A673 (cell line): ENCODE measurements around the gene KCNQ1OT1. TPM values are rescaled to one million over a fixed set of nuclear protein-coding genes. Genes with fewer than 3 reads are reported as not detected.

ENCODE experiments used
- BruUV-seq: library from RNA; stranded (reverse); fragments of 400-500 nt; replicated peaks from 2 replicates; lab custom pipeline; 2021; lab: Mats Ljungman, UMichigan
- CTCF ChIA-PET: fragments of 300-600 bp; sonication (Branson Sonifier 250); formaldehyde crosslinking; loops from one replicate; lab custom pipeline; 2022; ENCODE audit warnings: antibody characterized with exemption; lab: Charles Lee
- POLR2A ChIA-PET: fragments of 300-600 bp; sonication (Branson Sonifier 250); formaldehyde crosslinking; loops from one replicate; lab custom pipeline; 2022; ENCODE audit warnings: antibody characterized with exemption; ENCODE audit not compliant: low non-redundant PET; lab: Charles Lee
- DNase-seq: peaks from one replicate; pipeline ENCODE4 v3.0.0-alpha.2; 2015; ENCODE audit warnings: low spot score
- H3K27ac ChIP-seq: fragments of 200-600 bp; sonication (generic); 2 replicates; pipeline ENCODE4 v1.5.1; 2016; ENCODE audit warnings: mixed run types, low read depth, mild to moderate bottlenecking, mixed read lengths, antibody characterized with exemption, low read length; ENCODE audit not compliant: poor library complexity, severe bottlenecking
- H3K27me3 ChIP-seq: fragments of 200-600 bp; sonication (generic); replicated peaks from 2 replicates; pipeline ENCODE4 v1.6.1; 2017; ENCODE audit warnings: mixed run types, low read depth, mild to moderate bottlenecking, mixed read lengths, antibody characterized with exemption, low read length; ENCODE audit not compliant: insufficient read depth, poor library complexity
- H3K36me3 ChIP-seq: fragments of 200-600 bp; sonication (generic); 2 replicates; pipeline ENCODE4 v1.6.1; 2016; ENCODE audit warnings: mixed run types, mild to moderate bottlenecking, mixed read lengths, antibody characterized with exemption, low read length; ENCODE audit not compliant: insufficient read depth, poor library complexity, severe bottlenecking
- H3K4me1 ChIP-seq: fragments of 200-600 bp; sonication (generic); 2 replicates; pipeline ENCODE4 v1.6.1; 2017; ENCODE audit warnings: mixed run types, mild to moderate bottlenecking, mixed read lengths, antibody characterized with exemption, low read length; ENCODE audit not compliant: insufficient read depth, poor library complexity, severe bottlenecking
- H3K4me3 ChIP-seq: fragments of 200-600 bp; sonication (generic); 2 replicates; pipeline ENCODE4 v1.5.1; 2016; ENCODE audit warnings: low read depth, mixed run types, mild to moderate bottlenecking, mixed read lengths, low read length; ENCODE audit not compliant: poor library complexity, severe bottlenecking
- H3K9me3 ChIP-seq: fragments of 200-600 bp; sonication (generic); 2 replicates; pipeline ENCODE4 v1.6.1; 2016; ENCODE audit warnings: mixed run types, low read depth, mild to moderate bottlenecking, mixed read lengths, antibody characterized with exemption, low read length; ENCODE audit not compliant: poor library complexity, severe bottlenecking
- CTCF ChIP-seq: fragments of 300-800, 200-600 bp; sonication (generic); conservative IDR thresholded peaks from 2 replicates; pipeline ENCODE4 v1.5.1; 2017; ENCODE audit warnings: low read depth, mild to moderate bottlenecking, antibody characterized with exemption, low read length, moderate library complexity, mixed read lengths
- EZH2 ChIP-seq: fragments of 200-600 bp; sonication (generic); IDR thresholded peaks from 2 replicates; pipeline ENCODE4 v1.6.1; 2017; ENCODE audit warnings: borderline replicate concordance, low read depth, mild to moderate bottlenecking, mixed read lengths, antibody characterized with exemption, low read length; ENCODE audit not compliant: poor library complexity, severe bottlenecking
- intact Hi-C: fragments of 100-400 bp; cut with micrococcal nuclease; formaldehyde crosslinking; loops from one replicate; pipeline ENCODE4 v1.10.0; 2022; ENCODE audit not compliant: unreplicated experiment
- total RNA-seq: library from RNA; stranded (reverse); gene quantifications from 2 replicates; pipeline ENCODE4 v1.2.3, GENCODE V29; 2021

KCNQ1OT1 gene
- total RNA-seq, 1 experiment from 2014 or later: 4.0 TPM

GRCh38 chr11:2684581-2684980 is 15.2 kb downstream of the KCNQ1OT1 start:
- ChIA-PET CTCF (no interaction called here), POLR2A (no interaction called here)
- TF ChIP-seq CTCF (no peak), EZH2 (no peak)
- Histone ChIP-seq H3K27me3 (no peaks in the 10 kb centered on the region), H3K4me3 (no peak overlapping the region), H3K36me3 (no peaks in the 10 kb centered on the region), H3K27ac (no peak overlapping the region), H3K9me3 (no peaks in the 10 kb centered on the region), H3K4me1 (no peaks in the 10 kb centered on the region)
- intact Hi-C loops: no loop called here
- BruUV-seq: no TSS peak
- DNase-seq: no peak

GRCh38 chr11:2683806-2684205 is 16.0 kb downstream of the KCNQ1OT1 start:
- H3K4me1 ChIP-seq: peaks cover 3% of the 10 kb centered on the region
- POLR2A ChIA-PET: no interaction called here
- no peak overlapping the region for H3K4me3 ChIP-seq
- no peak for DNase-seq
- no peaks in the 10 kb centered on the region for H3K27me3 ChIP-seq
- no peaks in the 10 kb centered on the region for H3K9me3 ChIP-seq
- H3K36me3 ChIP-seq: no peaks in the 10 kb centered on the region
- intact Hi-C loops: no loop called here
- CTCF ChIA-PET: no interaction called here
- TF ChIP-seq CTCF (no peak), EZH2 (no peak)
- no TSS peak for BruUV-seq
- H3K27ac ChIP-seq: no peak overlapping the region

- TF ChIP-seq EZH2: no peak
- no peak for TF ChIP-seq CTCF
- Histone ChIP-seq H3K4me3 (no peak overlapping the region), H3K36me3 (no peaks in the 10 kb centered on the region), H3K27ac (no peak overlapping the region), H3K27me3 (no peaks in the 10 kb centered on the region), H3K9me3 (no peaks in the 10 kb centered on the region), H3K4me1 (peaks cover 6% of the 10 kb centered on the region)
- intact Hi-C loops: no loop called here
- BruUV-seq: no TSS peak
- ChIA-PET POLR2A (no interaction called here), CTCF (interaction anchor here (0.7 kb wide), 1 partner anchor 23 kb away, joined by 3 read pairs; no protein-coding TSS in a partner anchor)
- DNase-seq: no peak
Observed at GRCh38 chr11:2681408-2682145, 18.2 kb downstream of the KCNQ1OT1 start.
